Activated CD8-positive, alpha-beta memory T cell treated with anti-CD3 and anti-CD28 coated beads for 4 hours (primary cell): Measurements from ENCODE around the gene STARD10.
A peak's percentile ranks its signal among the peaks of the same experiment; 100 is the strongest.

Source experiments
- DNase-seq, 2 donors: peaks; one replicate each; pipeline ENCODE4 v3.0.0-alpha.2; 2020; ENCODE audit warnings: low read depth in 2 of 2

STARD10 gene

DNA sequence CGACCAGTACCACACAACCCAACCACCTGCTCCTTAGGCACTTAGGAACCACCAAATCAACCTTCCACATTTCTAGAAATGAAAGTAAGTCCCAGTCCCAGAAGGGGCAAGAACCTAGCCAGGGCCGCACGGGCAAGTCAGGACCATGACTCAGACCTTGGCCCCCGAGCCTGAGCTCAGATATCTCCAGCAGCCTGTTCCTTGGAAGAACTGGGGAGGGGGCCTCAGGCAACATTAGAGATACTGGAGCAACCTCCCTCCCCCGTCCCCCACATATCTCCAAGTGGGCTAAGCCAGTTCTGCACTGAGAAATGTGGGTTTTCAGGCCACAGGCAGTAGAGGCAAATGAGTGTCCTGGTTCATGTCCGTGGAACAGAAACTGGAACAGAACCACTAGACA lies 49.4 kb downstream of the STARD10 start:
- DNase-seq: no peak

DNA sequence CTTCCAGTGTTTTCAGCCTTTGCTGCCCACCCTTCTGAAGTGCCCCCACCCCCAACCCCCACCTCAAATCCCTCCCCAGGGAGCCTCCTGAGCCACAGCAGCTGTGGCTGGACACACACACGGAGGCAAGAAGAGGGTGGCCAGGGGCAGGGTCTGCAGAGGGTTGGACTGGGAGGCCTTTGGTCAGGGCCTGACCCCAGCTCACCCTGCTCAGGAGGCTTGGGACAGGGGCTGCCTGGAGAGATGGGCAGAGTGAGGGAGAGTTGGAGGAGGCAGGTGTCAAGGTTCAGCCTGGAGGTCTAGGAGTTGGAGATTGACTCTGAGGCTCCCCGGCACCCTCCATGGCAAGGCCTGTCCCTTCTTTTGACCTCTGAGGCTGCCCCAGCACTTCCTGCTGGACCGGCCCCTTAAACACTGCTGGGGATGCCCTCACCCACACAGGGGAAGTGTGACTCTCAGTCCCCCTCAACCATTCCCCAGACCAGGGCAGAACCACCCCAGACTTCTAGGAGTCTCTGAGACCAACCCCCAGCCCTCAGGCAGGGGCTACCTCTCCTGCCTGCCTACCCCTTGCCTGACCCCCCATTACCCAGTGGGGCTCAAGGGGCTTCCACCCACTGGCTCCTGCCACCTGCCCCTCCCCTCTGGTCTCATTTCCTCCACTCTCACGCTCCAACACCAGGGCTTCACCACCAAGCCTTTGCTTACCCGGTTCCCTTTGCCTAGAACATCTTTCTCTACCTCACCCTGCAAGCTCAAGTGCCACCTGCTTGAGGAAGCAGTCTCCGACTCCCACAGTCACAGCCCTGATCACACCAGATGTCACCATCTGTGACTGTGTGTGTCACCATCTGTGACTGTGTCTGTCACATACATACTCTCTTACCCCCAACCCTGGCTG lies 50.3 kb downstream of the STARD10 start:
- DNase-seq: no peak

DNA sequence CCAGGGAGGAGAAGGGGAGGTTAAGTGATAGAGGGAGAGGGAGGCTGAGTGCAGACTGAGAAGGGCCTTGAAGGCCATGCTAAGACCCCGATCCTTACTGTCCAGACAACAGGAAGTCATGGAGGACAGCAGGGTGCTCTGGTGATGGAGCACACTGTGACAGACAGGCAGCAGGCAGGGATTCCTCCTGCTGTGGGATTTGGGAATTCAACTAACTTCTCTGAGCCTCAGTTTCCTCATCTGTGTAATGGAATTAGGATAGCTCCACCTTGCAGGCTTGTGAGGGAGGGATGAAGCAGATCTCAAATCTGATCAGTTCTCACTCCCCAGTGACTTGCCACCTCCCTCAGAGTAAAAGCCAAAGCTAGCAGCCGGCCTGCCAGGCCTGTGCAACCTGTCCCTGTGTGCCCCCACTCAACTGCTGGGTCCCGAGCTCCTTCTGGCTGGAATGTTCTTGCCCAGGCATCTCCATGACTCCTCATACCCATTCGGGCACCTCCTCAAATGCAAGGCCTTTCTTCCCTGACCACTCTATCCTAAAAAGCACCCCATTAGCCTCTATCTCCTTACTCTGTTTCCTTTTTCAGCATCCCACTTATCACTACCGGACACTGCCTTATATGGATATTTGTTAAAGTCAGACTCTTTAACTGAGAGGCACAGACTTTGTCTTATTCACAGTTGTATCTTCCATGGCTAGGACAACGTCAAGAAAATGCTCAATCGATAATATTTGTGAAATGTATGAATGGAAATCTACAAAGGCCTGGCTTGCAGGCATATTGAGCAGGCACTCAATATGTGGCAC lies 51.1 kb downstream of the STARD10 start:
- no peak for DNase-seq

DNA sequence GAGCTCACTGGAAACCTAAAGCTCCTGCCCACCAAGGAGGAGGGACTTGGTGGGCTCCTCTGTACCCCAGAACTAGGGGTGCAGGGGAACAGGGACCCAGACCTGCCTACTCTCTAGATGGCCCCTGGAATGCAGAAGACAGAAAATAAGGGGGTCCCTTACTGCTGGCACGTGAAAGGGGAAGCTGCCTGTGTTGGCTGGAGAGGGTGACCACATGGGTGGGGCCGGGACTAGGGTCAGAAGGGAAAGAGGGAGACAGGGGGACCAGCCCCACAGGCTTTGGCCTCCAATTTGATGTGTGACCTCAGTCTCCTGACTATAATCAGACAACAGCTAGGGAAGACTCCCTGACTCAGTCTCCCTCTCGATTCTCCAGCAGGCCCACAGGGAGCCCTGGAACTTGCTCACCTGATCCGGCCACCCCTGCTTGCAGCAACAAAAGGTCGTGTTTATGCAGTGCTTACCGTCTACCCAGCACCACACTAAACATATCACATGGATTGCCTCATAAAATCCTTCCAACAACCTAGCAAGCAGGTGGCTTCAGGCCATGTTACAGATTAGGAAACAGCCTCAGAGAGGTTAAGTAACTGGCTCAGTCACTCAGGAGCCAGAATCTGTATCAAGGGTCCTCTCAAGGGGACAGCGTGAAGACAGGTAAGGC lies 51.9 kb downstream of the STARD10 start:
- DNase-seq: no peak

DNA sequence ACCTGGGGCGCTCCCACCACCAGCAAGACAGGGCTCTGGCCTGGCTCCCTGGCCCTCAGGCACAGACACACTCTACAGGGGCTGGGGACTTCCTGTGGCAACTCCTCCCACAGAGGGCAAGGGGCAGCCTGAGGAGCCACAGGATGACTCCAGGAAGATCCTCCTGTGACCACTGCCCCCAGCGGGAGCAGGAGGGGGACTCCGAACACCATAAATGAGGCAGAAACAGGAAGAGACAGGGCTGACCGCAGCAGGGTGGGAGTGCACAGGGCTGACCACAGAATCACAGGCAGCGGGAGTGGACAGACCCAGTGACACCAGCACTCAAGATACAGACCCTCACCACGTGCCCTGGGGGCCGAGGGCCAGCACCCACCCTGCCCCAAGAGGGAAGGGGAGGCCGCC lies 52.4 kb downstream of the STARD10 start:
- DNase-seq: no peak

DNA sequence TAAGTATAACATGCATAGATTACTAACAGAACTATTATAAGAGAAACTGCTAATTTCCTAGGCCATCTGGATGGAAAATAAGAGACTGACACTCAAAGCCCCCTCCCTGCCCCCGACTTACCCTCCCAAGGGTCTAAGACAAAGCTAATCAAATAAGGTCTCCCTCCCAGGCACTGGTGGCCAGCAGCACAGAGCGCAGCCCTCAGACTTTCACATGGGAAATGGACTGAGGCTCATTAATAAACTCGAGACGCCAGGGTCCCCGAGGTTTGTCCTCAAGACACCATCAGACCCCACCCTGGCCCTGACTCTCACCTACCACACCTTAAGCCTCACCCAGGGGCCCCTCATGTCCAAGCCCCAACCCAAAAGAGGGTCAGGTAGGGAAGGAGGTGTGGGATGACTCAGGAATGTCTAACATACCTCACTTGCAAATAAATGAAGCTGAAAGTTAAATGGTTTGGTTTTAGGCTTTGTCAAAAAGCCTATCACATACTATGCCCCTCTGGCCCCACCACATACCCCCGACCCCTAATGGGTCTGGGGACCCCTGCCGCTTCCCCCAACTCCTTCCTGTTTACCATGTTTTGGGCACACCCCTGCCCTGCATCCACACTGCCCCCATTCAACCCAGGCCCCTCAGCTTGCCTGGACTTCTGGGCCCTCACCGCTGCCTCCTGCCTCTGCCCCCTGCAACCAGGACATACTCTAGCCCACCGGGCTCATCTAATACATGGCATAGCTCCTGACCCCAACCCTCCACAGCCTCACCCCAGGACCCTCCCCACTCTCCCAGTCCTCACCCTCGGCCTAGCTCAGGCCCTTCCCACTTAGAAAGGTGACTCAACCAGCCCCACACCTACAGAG lies 53.1 kb downstream of the STARD10 start:
- DNase-seq: no peak

DNA sequence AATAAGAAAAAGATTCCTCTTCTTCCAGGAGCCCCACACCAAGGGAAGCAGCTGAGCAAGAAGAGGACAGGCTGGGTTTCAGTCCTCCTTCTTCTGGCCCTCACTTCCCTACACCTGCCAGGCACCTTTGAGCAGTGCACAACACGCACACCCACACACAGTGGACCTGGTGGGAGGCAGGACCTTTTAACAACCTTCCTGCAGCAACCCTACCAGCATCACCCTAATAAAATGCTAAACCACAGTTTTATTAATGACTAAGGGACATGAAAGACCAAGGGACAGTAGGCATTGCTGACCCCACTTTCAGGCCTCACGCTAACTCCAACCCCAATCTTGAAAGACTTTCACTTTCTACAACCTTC lies 53.8 kb downstream of the STARD10 start:
- no peak for DNase-seq

DNA sequence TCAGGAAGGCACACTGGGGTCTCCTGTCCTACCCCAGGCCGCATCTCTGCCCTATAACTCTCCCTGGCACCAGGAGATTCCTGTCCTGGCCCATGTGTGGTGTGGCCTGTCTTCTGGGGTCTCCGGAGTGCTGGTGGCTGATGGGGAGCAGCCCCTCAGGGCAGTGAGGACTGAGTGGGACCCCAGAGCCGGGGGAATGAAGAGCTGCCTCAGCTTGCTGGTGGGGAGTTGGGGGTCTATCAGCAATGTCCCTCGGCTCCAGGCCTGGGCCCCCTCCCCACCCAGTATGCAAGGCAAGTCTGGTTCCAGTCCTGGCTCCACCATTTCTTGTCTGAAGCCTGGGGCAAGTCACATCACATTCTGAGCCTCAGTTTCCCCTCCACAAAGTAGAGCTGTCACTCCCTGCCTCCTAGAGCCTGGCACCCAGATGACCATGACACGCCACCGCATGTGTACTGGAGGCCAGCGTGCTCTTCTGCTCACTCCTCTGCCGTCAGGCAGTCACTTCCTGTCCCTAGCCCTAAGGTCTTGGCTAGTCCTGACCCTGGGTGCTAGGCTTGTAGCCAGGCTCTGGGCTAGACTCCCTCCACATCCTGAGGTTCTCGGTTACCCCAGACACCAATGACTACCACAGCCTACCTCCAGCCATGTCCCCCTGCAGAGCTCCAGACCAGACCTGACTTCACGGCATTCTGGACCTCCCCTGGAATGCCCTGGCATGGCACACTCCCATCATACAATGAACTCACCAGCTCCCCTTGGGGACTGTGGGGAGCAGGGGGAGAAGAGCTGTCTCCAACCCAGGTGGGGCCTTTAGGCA lies 54.4 kb downstream of the STARD10 start:
- no peak for DNase-seq

DNA sequence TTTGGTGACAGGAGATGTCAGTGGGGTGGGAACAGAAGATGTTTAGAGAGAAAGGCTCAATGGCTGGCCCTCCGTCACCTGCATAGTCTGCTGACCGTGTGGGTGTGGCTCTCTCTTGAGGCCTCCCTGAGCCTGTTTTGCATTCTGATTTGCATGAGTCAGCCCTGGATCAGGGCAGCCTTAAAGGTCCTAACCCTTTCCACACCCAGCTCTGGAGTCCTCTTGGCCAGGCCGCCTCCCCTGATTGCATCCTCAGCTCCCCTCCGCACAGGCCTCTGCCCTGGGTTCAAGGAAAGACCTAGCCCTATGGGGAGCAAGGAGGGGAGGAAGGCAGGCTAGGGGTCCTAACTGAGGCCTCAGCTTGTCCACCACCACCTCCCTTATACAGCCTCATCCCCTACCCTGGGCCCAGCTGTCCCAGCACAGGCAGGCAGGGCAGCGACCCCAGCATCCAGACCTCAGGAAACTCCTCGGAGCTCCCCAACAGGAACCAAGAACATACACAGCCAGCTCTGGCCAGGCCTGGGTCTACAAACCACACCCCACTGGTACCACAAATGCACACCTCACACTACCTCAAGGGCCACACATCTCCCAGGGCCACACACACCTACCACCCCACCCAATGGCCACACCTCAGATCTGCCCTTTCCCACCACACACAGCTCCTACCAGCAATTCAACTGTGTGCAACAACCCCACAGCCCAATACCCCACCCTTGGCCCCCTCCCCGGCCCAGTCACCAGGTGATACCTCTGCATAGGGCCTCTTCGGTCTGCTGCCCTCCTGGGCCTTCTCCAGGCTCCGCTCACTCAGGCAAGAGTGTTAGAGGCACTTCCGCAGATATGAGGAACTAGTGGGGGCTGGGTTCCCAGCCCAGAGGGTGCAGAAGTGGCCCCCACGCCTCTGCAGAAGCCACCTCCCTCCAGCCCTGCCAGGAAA lies 55.4 kb downstream of the STARD10 start:
- no peak for DNase-seq

DNA sequence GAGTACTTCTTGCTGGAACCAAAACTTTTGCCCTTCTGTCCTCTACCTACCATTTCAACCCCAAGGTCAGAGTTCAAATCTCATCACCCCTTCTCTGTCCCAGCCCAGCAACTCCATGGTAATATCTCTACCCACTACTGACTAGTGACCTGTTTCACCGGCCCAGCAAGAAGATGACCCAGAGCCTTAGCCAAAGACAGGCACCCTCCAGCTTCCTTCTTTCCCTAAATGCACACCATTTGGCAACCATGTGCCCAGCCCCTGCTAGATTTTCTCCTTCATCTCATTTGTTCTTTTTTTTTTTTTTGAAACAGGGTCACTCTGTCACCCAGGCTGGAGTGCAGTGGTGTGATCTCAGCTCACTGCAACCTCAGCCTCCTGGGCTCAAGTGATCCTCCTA lies 56.5 kb downstream of the STARD10 start:
- DNase-seq: no peak

DNA sequence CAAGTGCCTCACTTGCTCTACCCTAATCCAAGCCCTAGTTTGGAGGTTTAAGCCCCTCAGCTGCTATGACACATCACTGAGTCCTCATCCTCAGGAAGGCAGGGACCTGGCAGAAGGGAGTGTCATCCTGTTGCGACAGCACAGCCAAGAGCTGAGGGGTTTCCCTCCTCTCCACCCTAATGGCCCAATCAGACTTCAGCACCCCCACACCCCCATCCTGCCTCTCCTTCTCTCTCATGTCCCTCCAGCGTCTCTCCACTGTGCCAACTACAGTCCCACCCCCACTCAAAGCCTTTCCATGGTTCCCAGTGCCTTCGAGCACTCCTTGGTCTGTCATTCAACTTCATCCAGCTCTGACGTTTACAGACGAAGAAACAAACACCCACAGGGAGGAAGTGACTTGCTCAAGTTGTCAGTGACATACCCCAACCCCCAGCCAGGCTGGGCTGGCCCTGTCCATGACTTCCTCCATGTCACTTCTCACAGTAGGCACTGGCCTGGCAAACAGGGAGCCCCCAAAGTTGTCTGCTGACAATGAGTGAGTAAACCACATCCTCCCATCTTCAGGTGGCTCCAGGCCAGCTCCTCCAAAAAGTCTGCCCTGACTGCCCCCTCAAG lies 57.3 kb downstream of the STARD10 start:
- DNase-seq: peak; percentile 35 to 41

DNA sequence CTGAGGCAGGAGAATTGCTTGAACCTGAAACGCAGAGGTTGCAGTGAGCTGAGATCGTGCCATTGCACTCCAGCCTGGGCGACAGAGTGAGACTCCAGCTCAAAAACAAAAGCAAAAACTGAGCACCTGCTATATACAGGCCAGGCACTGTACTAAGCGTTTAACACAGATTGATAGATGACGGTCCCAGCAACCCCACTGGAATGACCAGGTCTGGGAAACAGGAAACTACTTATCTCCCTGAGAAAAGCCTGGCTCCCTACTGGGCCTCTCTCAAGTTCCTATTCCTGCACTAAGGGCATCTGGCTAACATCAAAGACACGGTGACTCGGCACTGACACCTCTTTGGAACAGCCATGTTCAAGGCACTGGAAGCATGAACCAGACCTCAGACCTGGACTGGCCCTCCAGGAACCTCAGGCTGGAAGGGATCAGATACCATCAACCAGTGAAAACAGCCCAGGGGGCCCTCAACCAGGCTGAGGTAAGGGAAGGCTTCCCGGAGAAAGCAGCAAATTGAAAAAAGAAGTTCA lies 58.3 kb downstream of the STARD10 start:
- DNase-seq: no peak

DNA sequence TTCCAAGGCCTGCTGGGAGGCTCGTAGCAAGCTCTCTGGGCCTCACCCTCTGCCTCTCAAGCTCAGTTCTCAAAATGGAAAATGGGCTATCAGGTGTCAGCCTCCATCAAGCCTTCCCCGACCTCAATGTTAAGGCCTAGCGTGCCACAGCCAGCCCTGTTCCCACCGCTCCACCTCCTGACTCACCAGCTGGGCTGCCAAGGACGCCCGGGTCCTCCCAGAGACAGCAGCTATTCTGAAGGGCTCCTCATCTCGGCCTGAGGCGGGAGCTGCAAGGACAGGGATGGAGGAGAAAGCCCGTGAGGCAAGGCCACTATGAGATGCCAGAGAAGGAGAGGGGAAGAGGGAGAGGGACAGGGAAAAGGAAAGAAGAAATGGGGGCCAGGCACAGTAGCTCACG lies 61.5 kb downstream of the STARD10 start:
- DNase-seq: no peak

DNA sequence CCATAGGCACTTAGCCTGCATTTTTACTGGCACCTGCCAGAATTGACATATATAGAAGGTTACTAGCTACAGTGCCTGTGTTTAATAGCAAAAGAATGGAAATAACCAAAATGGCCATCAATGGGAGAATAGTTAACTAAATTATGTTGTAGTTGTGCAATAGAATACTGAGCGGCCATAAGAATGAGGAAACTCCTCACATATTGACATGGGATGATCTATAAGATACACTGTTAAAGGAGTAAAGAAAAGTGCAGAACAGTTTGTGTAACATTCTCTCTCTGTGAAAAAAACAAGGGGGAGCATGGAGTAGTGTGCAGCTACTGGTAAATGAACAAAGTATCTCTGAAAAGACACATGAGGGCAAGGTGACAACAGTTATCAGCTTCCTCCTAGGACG lies 63.1 kb downstream of the STARD10 start:
- no peak for DNase-seq

DNA sequence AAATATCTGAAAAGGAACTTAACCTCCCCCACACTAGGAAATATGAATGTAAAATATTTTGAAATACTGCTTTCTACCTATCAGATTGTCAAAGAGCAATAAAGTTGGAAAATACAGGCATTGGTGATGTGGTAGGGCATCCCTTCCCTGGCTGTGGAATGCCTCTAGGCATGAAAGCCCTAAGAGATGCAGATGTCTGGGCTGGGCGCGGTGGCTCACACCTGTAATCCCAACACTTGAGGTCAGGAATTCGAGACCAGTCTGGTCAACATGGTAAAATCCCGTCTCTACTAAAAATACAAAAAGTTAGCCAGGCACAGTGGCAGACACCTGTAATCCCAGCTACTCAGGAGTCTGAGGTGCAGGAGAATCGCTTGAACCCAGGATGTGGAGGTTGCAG lies 63.6 kb downstream of the STARD10 start:
- no peak for DNase-seq

DNA sequence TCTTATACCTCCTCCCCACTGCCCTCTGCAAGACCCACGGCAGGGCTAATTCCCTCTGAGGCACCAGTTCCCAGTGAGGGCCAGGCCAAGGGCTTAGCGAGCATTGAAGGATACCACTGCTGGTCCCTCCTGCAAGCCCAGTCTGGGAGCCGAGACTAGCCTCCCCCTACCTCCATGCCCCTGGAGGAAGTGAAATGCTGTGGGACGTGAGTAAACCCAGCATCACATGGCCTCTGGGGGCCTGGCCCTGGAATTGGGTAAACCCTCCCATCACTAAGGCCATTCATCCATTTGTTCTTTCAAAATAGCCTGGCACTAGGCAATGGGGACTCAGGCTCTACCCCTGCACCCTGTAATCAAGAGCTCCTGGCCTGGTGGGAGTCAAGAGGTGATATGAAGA lies 66.3 kb downstream of the STARD10 start:
- DNase-seq: no peak

DNA sequence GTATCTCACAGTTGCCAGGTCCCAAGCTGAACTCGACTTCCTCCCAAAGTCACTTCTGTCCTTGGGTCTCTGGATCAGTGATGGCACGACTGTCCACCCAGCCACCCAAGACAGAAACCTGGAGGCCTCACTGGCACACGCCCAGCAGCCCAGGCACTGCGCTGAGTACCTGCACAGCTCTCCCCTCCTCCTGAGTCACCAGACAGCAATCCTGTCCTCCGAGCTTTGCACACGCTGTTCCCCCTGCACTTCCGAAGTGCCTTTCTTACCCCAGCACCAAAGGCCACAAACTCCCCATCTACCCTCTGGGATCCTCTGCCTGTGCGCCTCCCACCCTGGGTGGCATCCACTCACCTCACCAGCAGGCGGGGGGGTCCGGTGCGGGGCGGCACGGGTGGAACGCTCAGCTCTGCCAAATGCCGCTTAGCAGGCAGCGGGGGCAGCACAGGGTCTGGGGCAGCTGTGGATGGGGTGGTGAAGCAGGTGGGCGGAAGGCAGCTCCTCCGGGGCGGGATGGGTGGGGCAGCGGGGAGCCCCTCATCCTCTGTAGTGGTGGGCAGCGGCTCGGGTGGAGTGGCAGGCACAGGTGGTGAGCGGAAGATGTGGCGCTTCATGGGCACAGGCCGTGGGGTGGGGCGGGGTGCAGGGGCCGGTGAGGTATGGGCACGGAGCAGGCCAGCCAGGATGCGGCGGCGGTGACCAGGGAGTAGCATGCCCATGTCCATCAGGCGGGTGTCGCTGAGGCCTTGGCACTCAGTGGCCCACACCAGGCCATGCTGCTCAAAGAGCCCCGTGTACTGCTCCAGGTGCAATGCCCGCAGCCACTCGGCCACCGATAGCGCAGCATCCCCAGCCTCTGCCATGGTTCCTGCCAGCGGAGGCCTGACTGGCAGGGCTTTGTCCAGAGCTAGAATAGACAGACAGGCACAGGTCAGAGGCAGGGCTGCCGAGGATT lies 67.3 kb downstream of the STARD10 start:
- no peak for DNase-seq

DNA sequence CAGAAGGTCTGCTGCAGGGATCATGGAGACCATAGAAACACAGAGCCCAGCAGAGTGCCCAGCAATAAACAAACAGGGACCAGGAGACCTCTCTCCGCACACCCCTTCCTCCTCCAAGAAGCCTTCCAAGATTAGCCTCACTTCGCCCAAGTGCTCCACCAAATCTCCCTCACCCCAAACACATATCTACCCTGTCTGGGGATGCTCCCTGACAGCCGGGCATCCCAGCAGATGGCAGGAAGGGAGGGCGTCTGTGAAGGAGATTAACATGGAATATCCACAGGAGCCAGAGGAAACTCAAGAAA lies 68.2 kb downstream of the STARD10 start:
- DNase-seq: no peak
